HL-60 (cell line): ENCODE data around the gene NDUFS7.

Experiments
- DNase-seq, 2 experiments: peaks; one replicate each; pipeline ENCODE4 v3.0.0-alpha.2; 2010 to 2020; ENCODE audit warnings: low read depth in 1 of 2, low spot score in 1 of 2
- H3K27ac ChIP-seq: fragments of 250-450 bp; sonication (Bioruptor Pico); replicated peaks from 2 replicates; pipeline ENCODE4 v1.5.1; 2020; ENCODE audit warnings: mild to moderate bottlenecking, moderate library complexity
- H3K27me3 ChIP-seq: fragments of 250-450 bp; sonication (Bioruptor Pico); 2 replicates; pipeline ENCODE4 v1.5.1; 2021; ENCODE audit warnings: mild to moderate bottlenecking, moderate library complexity; ENCODE audit not compliant: insufficient read depth, poor library complexity, severe bottlenecking
- H3K4me3 ChIP-seq: replicated peaks from 2 replicates; pipeline ENCODE4 v1.5.1; 2011; ENCODE audit warnings: mild to moderate bottlenecking, control low read depth, low read length; ENCODE audit not compliant: insufficient read depth
- GABPA ChIP-seq: IDR thresholded peaks from 2 replicates; pipeline ENCODE4 v1.6.1; 2012; ENCODE audit warnings: low read depth
- POLR2AphosphoS5 ChIP-seq: IDR thresholded peaks from 2 replicates; pipeline ENCODE4 v1.6.1; 2012; ENCODE audit warnings: low read depth
- SPI1 ChIP-seq: IDR thresholded peaks from 2 replicates; pipeline ENCODE4 v1.6.1; 2012; ENCODE audit warnings: low read depth, mild to moderate bottlenecking, borderline replicate concordance
- TF ChIP-seq, protein P1 (sequence below): IDR thresholded peaks from 2 replicates; pipeline ENCODE4 v1.6.1; 2012; ENCODE audit warnings: low read depth; ENCODE audit not compliant: insufficient replicate concordance
- TF ChIP-seq, protein P2 (sequence below): IDR thresholded peaks from one replicate; pipeline ENCODE4 v1.5.1; 2011; ENCODE audit warnings: low read length, control low read depth, inconsistent platforms; ENCODE audit not compliant: insufficient read depth

Gene NDUFS7

GRCh38 chr19:1427221-1427920 is 43.7 kb downstream of the NDUFS7 start:
- DNase-seq: no peak
- Histone ChIP-seq H3K4me3 (no peak overlapping the region), H3K27me3 (no peaks in the 10 kb centered on the region), H3K27ac (no peak overlapping the region)
- TF ChIP-seq GABPA: no peak
- no peak for TF ChIP-seq SPI1
- TF ChIP-seq, protein P1, sequence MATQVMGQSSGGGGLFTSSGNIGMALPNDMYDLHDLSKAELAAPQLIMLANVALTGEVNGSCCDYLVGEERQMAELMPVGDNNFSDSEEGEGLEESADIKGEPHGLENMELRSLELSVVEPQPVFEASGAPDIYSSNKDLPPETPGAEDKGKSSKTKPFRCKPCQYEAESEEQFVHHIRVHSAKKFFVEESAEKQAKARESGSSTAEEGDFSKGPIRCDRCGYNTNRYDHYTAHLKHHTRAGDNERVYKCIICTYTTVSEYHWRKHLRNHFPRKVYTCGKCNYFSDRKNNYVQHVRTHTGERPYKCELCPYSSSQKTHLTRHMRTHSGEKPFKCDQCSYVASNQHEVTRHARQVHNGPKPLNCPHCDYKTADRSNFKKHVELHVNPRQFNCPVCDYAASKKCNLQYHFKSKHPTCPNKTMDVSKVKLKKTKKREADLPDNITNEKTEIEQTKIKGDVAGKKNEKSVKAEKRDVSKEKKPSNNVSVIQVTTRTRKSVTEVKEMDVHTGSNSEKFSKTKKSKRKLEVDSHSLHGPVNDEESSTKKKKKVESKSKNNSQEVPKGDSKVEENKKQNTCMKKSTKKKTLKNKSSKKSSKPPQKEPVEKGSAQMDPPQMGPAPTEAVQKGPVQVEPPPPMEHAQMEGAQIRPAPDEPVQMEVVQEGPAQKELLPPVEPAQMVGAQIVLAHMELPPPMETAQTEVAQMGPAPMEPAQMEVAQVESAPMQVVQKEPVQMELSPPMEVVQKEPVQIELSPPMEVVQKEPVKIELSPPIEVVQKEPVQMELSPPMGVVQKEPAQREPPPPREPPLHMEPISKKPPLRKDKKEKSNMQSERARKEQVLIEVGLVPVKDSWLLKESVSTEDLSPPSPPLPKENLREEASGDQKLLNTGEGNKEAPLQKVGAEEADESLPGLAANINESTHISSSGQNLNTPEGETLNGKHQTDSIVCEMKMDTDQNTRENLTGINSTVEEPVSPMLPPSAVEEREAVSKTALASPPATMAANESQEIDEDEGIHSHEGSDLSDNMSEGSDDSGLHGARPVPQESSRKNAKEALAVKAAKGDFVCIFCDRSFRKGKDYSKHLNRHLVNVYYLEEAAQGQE: no peak
- TF ChIP-seq POLR2AphosphoS5: no peak
- TF ChIP-seq, protein P2, sequence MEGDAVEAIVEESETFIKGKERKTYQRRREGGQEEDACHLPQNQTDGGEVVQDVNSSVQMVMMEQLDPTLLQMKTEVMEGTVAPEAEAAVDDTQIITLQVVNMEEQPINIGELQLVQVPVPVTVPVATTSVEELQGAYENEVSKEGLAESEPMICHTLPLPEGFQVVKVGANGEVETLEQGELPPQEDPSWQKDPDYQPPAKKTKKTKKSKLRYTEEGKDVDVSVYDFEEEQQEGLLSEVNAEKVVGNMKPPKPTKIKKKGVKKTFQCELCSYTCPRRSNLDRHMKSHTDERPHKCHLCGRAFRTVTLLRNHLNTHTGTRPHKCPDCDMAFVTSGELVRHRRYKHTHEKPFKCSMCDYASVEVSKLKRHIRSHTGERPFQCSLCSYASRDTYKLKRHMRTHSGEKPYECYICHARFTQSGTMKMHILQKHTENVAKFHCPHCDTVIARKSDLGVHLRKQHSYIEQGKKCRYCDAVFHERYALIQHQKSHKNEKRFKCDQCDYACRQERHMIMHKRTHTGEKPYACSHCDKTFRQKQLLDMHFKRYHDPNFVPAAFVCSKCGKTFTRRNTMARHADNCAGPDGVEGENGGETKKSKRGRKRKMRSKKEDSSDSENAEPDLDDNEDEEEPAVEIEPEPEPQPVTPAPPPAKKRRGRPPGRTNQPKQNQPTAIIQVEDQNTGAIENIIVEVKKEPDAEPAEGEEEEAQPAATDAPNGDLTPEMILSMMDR: no peak

GRCh38 chr19:1428738-1429391 is 45.2 kb downstream of the NDUFS7 start:
- H3K4me3 ChIP-seq: no peak overlapping the region
- H3K27ac ChIP-seq: no peak overlapping the region
- TF ChIP-seq, protein P2: no peak
- TF ChIP-seq POLR2AphosphoS5: no peak; the same call in 1 of the 2 replicates
- no peak for TF ChIP-seq GABPA
- TF ChIP-seq, protein P1: no peak
- no peak for TF ChIP-seq SPI1
- no peaks in the 10 kb centered on the region for H3K27me3 ChIP-seq
- DNase-seq: no peak

GRCh38 chr19:1429750-1430149 is 46.0 kb downstream of the NDUFS7 start:
- TF ChIP-seq, protein P1: no peak
- TF ChIP-seq, protein P2: no peak
- TF ChIP-seq GABPA: no peak
- no peak for TF ChIP-seq SPI1
- TF ChIP-seq POLR2AphosphoS5: no peak
- no peak overlapping the region for H3K27ac ChIP-seq
- no peak for DNase-seq

More at GRCh38 chr19:1429750-1430149, 46.0 kb downstream of the NDUFS7 start:
- Histone ChIP-seq H3K27me3 (no peaks in the 10 kb centered on the region), H3K4me3 (no peak overlapping the region)
